Endothelial cell of umbilical vein (primary cell): ENCODE results near the gene C2CD4D. TPM values are rescaled to one million over a fixed set of nuclear protein-coding genes. Genes with fewer than 3 reads are reported as not detected.

ENCODE experiments used
- BruUV-seq: library from RNA; stranded (reverse); fragments of 400-500 nt; replicated peaks from 2 replicates; lab custom pipeline; 2021; lab: Mats Ljungman, UMichigan
- CTCF ChIA-PET: fragments of 300-600, 350-600 bp; sonication (Branson Sonifier 250); formaldehyde crosslinking; loops from one replicate; lab custom pipeline; 2021; ENCODE audit warnings: antibody characterized with exemption, inconsistent platforms; lab: Charles Lee
- POLR2A ChIA-PET: fragments of 300-600, 350-600 bp; sonication (Branson Sonifier 250); formaldehyde crosslinking; loops from one replicate; lab custom pipeline; 2021; ENCODE audit warnings: antibody characterized with exemption, inconsistent platforms; lab: Charles Lee
- DNase-seq: peaks from one replicate; pipeline ENCODE4 v3.0.0-alpha.2; 2011; ENCODE audit warnings: low read depth, low spot score
- FAIRE-seq: peaks from 2 replicates; lab custom pipeline; 2011; peaks lifted over from hg19 to GRCh38; lab: Jason Lieb, UNC
- H2AFZ ChIP-seq: 2 replicates; pipeline ENCODE4 v1.6.0; 2012; ENCODE audit warnings: low read depth, low read length, control low read depth, inconsistent platforms
- H3K27ac ChIP-seq: 2 replicates; pipeline ENCODE4 v1.5.1; 2011; ENCODE audit warnings: low read depth, mild to moderate bottlenecking, control low read depth, low read length, moderate library complexity; ENCODE audit not compliant: insufficient read depth
- H3K27me3 ChIP-seq, 2 experiments: 2 replicates each; pipeline versions ENCODE4 v1.6.0 to v1.6.1; 2011; ENCODE audit warnings: low read length in 2 of 2, mixed read lengths in 1 of 2; ENCODE audit not compliant: control insufficient read depth in 2 of 2, insufficient read depth in 2 of 2
- H3K36me3 ChIP-seq, 2 experiments: 2 replicates in 1 of 2; 3 replicates in 1 of 2; pipeline ENCODE4 v1.5.1; 2011; ENCODE audit warnings: low read length in 2 of 2, mild to moderate bottlenecking in 1 of 2, moderate library complexity in 1 of 2; ENCODE audit not compliant: control insufficient read depth in 2 of 2, insufficient read depth in 2 of 2; ENCODE audit errors: extremely low read depth in 1 of 2
- H3K4me1 ChIP-seq: 3 replicates; pipeline ENCODE4 v1.5.1; 2011; ENCODE audit warnings: mild to moderate bottlenecking, low read length; ENCODE audit not compliant: control insufficient read depth, insufficient read depth; ENCODE audit errors: extremely low read depth
- H3K4me2 ChIP-seq: 2 replicates; pipeline ENCODE4 v1.6.1; 2011; ENCODE audit warnings: low read length, control low read depth, mixed read lengths; ENCODE audit not compliant: insufficient read depth
- H3K4me3 ChIP-seq, 3 experiments: fragments of 200-600 bp in 1 of 3; sonication (generic), shearing (Covaris generic) in 1 of 3; replicated peaks in 1 of 3; 2 replicates each; pipeline ENCODE4 v1.5.1; 2011 to 2016; ENCODE audit warnings: control low read depth in 3 of 3, low read length in 3 of 3, mild to moderate bottlenecking in 2 of 3, inconsistent platforms in 1 of 3, low read depth in 1 of 3, moderate library complexity in 1 of 3; ENCODE audit not compliant: insufficient read depth in 1 of 3
- H3K79me2 ChIP-seq: 2 replicates; pipeline ENCODE4 v1.6.0; 2012; ENCODE audit warnings: low read length, inconsistent platforms; ENCODE audit not compliant: control insufficient read depth, insufficient read depth
- H3K9ac ChIP-seq: replicated peaks from 2 replicates; pipeline ENCODE3; 2011; ENCODE audit warnings: low read length, control low read depth; ENCODE audit not compliant: insufficient read depth; ENCODE audit errors: extremely low read depth
- H3K9me1 ChIP-seq: replicated peaks from 3 replicates; pipeline ENCODE4 v1.6.0; 2011; ENCODE audit warnings: mild to moderate bottlenecking, low read length; ENCODE audit not compliant: control insufficient read depth, insufficient read depth; ENCODE audit errors: extremely low read depth
- H3K9me3 ChIP-seq: replicated peaks from 2 replicates; pipeline ENCODE4 v1.5.1; 2012; ENCODE audit warnings: low read length, inconsistent platforms; ENCODE audit not compliant: control insufficient read depth, insufficient read depth
- H4K20me1 ChIP-seq: replicated peaks from 2 replicates; pipeline ENCODE3; 2011; ENCODE audit warnings: mild to moderate bottlenecking, low read length; ENCODE audit not compliant: control insufficient read depth, insufficient read depth; ENCODE audit errors: extremely low read depth
- EZH2 ChIP-seq: IDR thresholded peaks from 2 replicates; pipeline ENCODE4 v1.6.1; 2012; ENCODE audit warnings: borderline replicate concordance, low read depth, mild to moderate bottlenecking, moderate library complexity, low read length, inconsistent platforms; ENCODE audit not compliant: severe bottlenecking
- FOS ChIP-seq: IDR thresholded peaks from 2 replicates; pipeline ENCODE4 v1.6.1; 2011; ENCODE audit warnings: mild to moderate bottlenecking, low read length, moderate library complexity, borderline replicate concordance; ENCODE audit not compliant: insufficient read depth
- GATA2 ChIP-seq: IDR thresholded peaks from 2 replicates; pipeline ENCODE4 v1.7.0; 2011; ENCODE audit warnings: low read depth, mild to moderate bottlenecking, moderate library complexity, mixed read lengths, low read length; ENCODE audit not compliant: insufficient read length, insufficient read depth
- JUN ChIP-seq: IDR thresholded peaks from 2 replicates; pipeline ENCODE4 v1.6.1; 2011; ENCODE audit warnings: borderline replicate concordance, low read depth; ENCODE audit not compliant: insufficient read length, insufficient read depth
- MYC ChIP-seq: IDR thresholded peaks from one replicate; pipeline ENCODE4 v1.6.1; 2011; ENCODE audit warnings: mild to moderate bottlenecking, low read depth, low read length
- POLR2A ChIP-seq: IDR thresholded peaks from 2 replicates; pipeline ENCODE4 v1.6.1; 2012; ENCODE audit warnings: low read depth, mild to moderate bottlenecking, control low read depth, low read length
- POLR2AphosphoS5 ChIP-seq: IDR thresholded peaks from 2 replicates; pipeline ENCODE4 v1.6.1; 2012; ENCODE audit warnings: low read depth, mild to moderate bottlenecking, control low read depth, low read length, moderate library complexity; ENCODE audit not compliant: insufficient read depth
- dilution Hi-C: fragments of 300-500 bp; cut with MboI; formaldehyde crosslinking; loops from one replicate; pipeline ENCODE4 v1.15.0; 2019; ENCODE audit warnings: low sequenced_read_pairs; ENCODE audit not compliant: extremely low pct_ligation_motif_present
- intact Hi-C: fragments of 100-400 bp; cut with micrococcal nuclease; formaldehyde crosslinking; loops from one replicate; pipeline ENCODE4 v1.10.0; 2022
- polyA plus RNA-seq, 4 experiments: library from polyadenylated mRNA; depleted of rRNA in 3 of 4; stranded (reverse) in 3 of 4; unstranded in 1 of 4; fragments of >200 nt; gene quantifications; 2 replicates each; pipeline versions ENCODE4 v1.2.1 to v1.2.3, GENCODE V29; 2011 to 2012; ENCODE audit warnings: missing spikeins in 1 of 4
- total RNA-seq: library from RNA; stranded (reverse); gene quantifications from 2 replicates; pipeline ENCODE4 v1.2.3, GENCODE V29; 2021
- TF ChIP-seq, protein P1 (sequence below): IDR thresholded peaks from 2 replicates; pipeline ENCODE4 v1.6.1; 2011; ENCODE audit not compliant: insufficient read depth, insufficient read length
- TF ChIP-seq, protein P2 (sequence below), 2 donors: IDR thresholded peaks; 1 replicate in 1 of 2; 2 replicates in 1 of 2; pipeline ENCODE4 v1.5.1; 2011; ENCODE audit warnings: low read length in 2 of 2, mild to moderate bottlenecking in 2 of 2, moderate library complexity in 2 of 2, control low read depth in 1 of 2, inconsistent platforms in 1 of 2, low read depth in 1 of 2; ENCODE audit not compliant: insufficient read depth in 1 of 2; ENCODE audit errors: extremely low read depth in 1 of 2

The C2CD4D gene
- total and polyA plus RNA-seq, 2 donors (not counting 3 experiments of a cell fraction or from before 2014, with no cell fraction given) = not detected

DNA sequence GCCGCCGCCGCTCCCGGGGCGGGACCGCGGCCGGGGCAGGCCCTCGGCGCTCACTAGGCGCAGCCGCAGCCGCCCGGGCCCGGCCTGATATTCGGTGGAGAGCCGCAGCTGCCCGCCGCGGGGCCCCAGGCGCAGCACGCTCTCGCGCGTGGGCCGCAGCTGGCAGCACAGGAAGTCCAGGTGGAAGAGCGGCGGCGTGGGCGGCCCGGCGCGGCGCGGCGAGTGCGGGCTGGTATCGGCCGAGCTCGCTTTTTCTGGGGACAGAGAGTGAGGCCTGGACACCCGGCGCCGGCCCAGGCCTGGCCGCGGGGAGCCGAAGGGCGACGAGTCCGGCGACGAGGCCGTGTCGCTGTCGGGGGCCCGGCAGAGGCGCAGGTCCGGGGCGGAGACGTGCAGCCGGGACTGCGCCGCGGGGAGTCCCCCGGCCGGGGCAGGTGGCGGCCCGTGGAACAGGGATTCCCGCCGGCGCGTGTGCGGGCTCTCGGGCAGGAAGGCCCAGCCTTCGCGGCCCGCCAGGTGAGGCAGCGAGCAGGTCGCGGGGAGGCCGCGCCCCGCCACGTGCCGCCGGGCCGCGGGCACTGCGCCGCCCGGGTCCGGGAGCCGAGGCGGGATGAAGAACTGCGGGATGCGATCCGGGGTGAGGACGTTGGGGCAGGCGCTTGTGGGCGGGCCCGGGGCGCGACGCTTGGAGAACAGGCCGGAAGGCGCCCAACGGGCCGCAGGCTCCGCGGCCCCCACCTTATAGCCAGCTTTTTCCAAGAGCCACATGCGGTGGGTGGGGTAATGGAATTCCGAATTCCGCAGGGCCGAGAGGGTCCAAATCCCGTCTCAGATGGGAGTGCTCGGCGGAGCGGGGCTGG is 1.2 kb downstream of the C2CD4D start:
- POLR2A ChIA-PET = no interaction called here

DNA sequence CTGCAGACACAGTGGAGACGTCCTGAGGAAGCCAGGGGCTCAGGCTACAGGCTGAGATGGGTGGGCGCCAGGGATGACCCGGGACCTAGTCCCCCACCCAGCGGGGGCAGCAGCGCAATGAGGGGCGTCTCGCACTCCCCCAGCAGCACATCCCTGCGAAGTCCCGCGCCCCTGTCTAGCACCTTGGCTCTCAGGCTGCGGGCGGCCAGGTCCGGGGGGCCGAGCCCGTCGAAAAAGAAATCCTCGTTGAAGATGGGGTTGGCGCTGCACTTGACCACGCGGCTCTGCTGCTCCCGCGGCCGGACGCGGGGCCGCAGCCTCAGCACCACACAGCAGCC is 1.8 kb downstream of the C2CD4D start:
- Histone ChIP-seq H3K27ac (no peak overlapping the region), H3K36me3 (no peaks in the 10 kb centered on the region), H3K4me1 (peaks cover 12% of the 10 kb centered on the region), H2AFZ (peak overlapping the region; percentile 78), H3K4me2 (peak overlapping the region; percentile 50), H3K4me3 (no peak overlapping the region), H3K9me1 (no peaks in the 10 kb centered on the region), H3K9me3 (no peaks in the 10 kb centered on the region), H3K79me2 (no peaks in the 10 kb centered on the region), H3K27me3 (peaks cover 7 to 9% of the 10 kb centered on the region in 2 experiments), H4K20me1 (no peaks in the 10 kb centered on the region), H3K9ac (no peak overlapping the region)
- ChIA-PET CTCF (interaction anchor here (1.2 to 2.3 kb wide), 3 partner anchors 44 to 164 kb away, joined by 5 to 15 read pairs (median 8); no protein-coding TSS in a partner anchor), POLR2A (no interaction called here)
- intact Hi-C loops (loop anchor here (5.0 kb wide), 2 partner anchors 491 to 536 kb away; partner anchors contain the start of gene RFX5), dilution Hi-C loops (no loop called here)
- BruUV-seq = no TSS peak
- no peak for FAIRE-seq
- DNase-seq = no peak
- TF ChIP-seq, protein P1, sequence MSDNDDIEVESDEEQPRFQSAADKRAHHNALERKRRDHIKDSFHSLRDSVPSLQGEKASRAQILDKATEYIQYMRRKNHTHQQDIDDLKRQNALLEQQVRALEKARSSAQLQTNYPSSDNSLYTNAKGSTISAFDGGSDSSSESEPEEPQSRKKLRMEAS = no peak
- no peak for TF ChIP-seq EZH2
- TF ChIP-seq JUN = no peak
- TF ChIP-seq, protein P2, sequence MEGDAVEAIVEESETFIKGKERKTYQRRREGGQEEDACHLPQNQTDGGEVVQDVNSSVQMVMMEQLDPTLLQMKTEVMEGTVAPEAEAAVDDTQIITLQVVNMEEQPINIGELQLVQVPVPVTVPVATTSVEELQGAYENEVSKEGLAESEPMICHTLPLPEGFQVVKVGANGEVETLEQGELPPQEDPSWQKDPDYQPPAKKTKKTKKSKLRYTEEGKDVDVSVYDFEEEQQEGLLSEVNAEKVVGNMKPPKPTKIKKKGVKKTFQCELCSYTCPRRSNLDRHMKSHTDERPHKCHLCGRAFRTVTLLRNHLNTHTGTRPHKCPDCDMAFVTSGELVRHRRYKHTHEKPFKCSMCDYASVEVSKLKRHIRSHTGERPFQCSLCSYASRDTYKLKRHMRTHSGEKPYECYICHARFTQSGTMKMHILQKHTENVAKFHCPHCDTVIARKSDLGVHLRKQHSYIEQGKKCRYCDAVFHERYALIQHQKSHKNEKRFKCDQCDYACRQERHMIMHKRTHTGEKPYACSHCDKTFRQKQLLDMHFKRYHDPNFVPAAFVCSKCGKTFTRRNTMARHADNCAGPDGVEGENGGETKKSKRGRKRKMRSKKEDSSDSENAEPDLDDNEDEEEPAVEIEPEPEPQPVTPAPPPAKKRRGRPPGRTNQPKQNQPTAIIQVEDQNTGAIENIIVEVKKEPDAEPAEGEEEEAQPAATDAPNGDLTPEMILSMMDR (IDR thresholded peaks at IDR 0.05; ENCODE audit: extremely low read depth in 1 of 2, insufficient read depth in 1 of 2, low read depth in 1 of 2, low read length in 2 of 2) = no peak
- TF ChIP-seq POLR2AphosphoS5 = no peak
- no peak for TF ChIP-seq MYC
- TF ChIP-seq GATA2 = no peak
- TF ChIP-seq FOS = no peak
- no peak for TF ChIP-seq POLR2A

More for the DNA sequence above, 1.2 kb downstream of the C2CD4D start:
- dilution Hi-C loops = no loop called here
- Histone ChIP-seq H2AFZ (peak overlapping the region; percentile 78), H3K9me3 (no peaks in the 10 kb centered on the region), H3K36me3 (no peaks in the 10 kb centered on the region), H4K20me1 (no peaks in the 10 kb centered on the region), H3K9ac (no peak overlapping the region), H3K4me3 (peak overlapping the region; percentile 9 to 36 (median 17)), H3K9me1 (no peaks in the 10 kb centered on the region), H3K27me3 (peaks cover 7 to 9% of the 10 kb centered on the region in 2 experiments), H3K4me2 (peak overlapping the region; percentile 50), H3K4me1 (peaks cover 12% of the 10 kb centered on the region), H3K79me2 (no peaks in the 10 kb centered on the region), H3K27ac (no peak overlapping the region)
- intact Hi-C loops = loop anchor here (5.0 kb wide), 2 partner anchors 491 to 536 kb away; partner anchors contain the start of gene RFX5
- no TSS peak for BruUV-seq
- FAIRE-seq (peak; percentile 60), DNase-seq (no peak)
- peak; percentile 72 for TF ChIP-seq EZH2
- no peak for TF ChIP-seq MYC
- CTCF ChIA-PET = interaction anchor here (1.2 to 1.5 kb wide), 2 partner anchors 43 to 163 kb away, joined by 5 to 8 read pairs; no protein-coding TSS in a partner anchor
